Measurements from ENCODE around the gene MBD6. TPM values are rescaled to one million over a fixed set of nuclear protein-coding genes. Genes with fewer than 3 reads are reported as not detected.
A peak's percentile ranks its signal among the peaks of the same experiment; 100 is the strongest.

The MBD6 gene
- polyA plus RNA-seq, 1 donor (not counting 4 experiments of a cell fraction or from before 2014, with no cell fraction given): 1.8 TPM

DNA sequence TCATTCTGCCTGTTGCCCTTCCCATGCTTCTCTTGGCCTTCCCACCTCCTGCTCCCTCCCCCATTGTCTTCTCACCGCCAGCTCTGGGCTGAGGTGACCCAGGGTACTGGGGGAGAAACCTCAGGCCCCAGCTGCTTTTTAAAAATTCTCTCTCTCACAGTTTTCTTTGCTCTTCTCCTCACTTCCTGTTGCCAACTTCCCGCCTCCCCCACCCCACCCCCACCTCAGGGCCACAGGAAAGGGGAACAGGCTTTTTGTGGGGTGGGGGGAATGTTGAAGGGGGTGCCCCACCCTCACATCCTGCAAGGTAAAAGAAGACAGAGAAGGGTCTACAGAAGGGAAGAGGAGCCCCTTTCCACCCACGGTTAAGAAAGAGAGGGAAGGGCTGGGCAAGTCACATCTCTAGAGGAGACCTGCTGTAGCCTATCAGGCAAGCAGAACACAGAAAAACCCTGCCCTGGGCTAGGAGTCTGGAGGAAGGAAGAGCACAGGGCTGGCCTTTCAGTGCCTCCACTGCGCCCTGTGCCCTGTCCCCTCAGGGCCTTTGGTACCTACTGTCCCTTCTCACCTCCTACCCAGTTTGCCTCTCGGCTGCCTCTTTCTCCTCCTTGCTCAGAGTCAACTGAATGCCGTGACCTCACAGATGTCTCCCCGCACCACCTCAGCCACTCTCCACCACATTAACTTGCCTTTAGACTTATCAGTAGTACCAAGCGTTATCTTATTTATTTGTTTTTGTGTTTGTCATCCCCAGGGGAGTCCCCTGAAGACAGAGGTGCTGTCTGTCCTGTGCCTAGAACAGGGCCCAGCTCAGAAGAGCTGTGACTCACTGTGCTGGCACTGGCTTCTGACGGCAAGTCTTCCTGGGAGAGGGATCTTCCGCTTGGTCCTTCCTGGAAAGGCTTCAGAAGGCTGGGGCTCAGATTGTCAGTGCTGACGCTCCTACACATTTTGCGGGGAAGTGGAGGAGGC lies 44.6 kb upstream of the MBD6 start:
- no peaks in the 10 kb centered on the region for H3K9me3 ChIP-seq (ENCODE audit: control insufficient read depth, low read depth, low read length)
- H3K4me3 ChIP-seq (ENCODE audit: control insufficient read depth in 2 of 3, extremely low read depth in 1 of 3, insufficient read depth in 2 of 3, low read depth in 1 of 3, low read length in 3 of 3): no peak overlapping the region
- peaks cover 3% of the 10 kb centered on the region for H3K4me1 ChIP-seq (ENCODE audit: control insufficient read depth, extremely low read depth, insufficient read depth, low read length)
- no peak overlapping the region for H2AFZ ChIP-seq (ENCODE audit: control insufficient read depth, low read length)
- no peaks in the 10 kb centered on the region for H3K9me1 ChIP-seq (ENCODE audit: control insufficient read depth, extremely low read depth, insufficient read depth, low read length)
- H3K9ac ChIP-seq (ENCODE audit: control insufficient read depth, extremely low read depth, insufficient read depth, low read length): no peak overlapping the region
- TF ChIP-seq EZH2 (IDR thresholded peaks at IDR 0.05; ENCODE audit: low read length): peak; percentile 18
- TF ChIP-seq, protein P1, sequence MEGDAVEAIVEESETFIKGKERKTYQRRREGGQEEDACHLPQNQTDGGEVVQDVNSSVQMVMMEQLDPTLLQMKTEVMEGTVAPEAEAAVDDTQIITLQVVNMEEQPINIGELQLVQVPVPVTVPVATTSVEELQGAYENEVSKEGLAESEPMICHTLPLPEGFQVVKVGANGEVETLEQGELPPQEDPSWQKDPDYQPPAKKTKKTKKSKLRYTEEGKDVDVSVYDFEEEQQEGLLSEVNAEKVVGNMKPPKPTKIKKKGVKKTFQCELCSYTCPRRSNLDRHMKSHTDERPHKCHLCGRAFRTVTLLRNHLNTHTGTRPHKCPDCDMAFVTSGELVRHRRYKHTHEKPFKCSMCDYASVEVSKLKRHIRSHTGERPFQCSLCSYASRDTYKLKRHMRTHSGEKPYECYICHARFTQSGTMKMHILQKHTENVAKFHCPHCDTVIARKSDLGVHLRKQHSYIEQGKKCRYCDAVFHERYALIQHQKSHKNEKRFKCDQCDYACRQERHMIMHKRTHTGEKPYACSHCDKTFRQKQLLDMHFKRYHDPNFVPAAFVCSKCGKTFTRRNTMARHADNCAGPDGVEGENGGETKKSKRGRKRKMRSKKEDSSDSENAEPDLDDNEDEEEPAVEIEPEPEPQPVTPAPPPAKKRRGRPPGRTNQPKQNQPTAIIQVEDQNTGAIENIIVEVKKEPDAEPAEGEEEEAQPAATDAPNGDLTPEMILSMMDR (optimal IDR thresholded peaks at IDR 0.05 in 1 of 3, IDR thresholded peaks at IDR 0.05 in 1 of 3, conservative IDR thresholded peaks at IDR 0.05 in 1 of 3; ENCODE audit: extremely low read depth in 1 of 3, insufficient read depth in 2 of 3, low read length in 3 of 3): no peak
- DNase-seq (ENCODE audit: low read depth, low spot score) (no peak), FAIRE-seq (no peak)
- no peaks in the 10 kb centered on the region for H4K20me1 ChIP-seq (ENCODE audit: control insufficient read depth, extremely low read depth, insufficient read depth, low read length)
- H3K27ac ChIP-seq (ENCODE audit: control insufficient read depth, insufficient read depth, low read length): no peak overlapping the region
- H3K27me3 ChIP-seq (ENCODE audit: control insufficient read depth, extremely low read depth, insufficient read depth, low read length): peaks cover 67% of the 10 kb centered on the region
- no peak overlapping the region for H3K4me2 ChIP-seq (ENCODE audit: control insufficient read depth, extremely low read depth, insufficient read depth, low read depth, low read length)
- no peaks in the 10 kb centered on the region for H3K79me2 ChIP-seq (ENCODE audit: control insufficient read depth, insufficient read depth, low read length)
- H3K36me3 ChIP-seq (ENCODE audit: control insufficient read depth in 2 of 2, extremely low read depth in 1 of 2, insufficient read depth in 2 of 2, low read length in 2 of 2): no peaks in the 10 kb centered on the region
- dilution Hi-C loops (cut with MboI; ENCODE audit: extremely low pct_ligation_motif_present, low sequenced_read_pairs): no loop called here

DNA sequence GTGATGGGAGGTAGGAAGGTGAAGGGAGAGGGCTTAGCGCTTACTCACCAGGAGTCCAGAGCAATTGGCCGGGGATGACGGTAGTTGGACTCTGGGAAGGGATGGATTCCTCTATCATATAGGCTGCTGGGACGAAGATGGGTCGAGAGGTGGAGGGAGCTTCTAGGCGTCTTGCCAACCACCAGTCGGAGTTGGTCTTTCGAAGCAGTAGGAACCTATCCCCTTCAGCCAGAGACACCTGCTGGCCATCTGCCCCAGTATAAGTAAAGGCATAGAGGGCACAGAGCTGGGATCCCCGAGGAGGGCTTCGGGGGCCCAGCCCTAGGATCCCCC lies 43.6 kb upstream of the MBD6 start:
- Histone ChIP-seq H3K27ac (ENCODE audit: control insufficient read depth, insufficient read depth, low read length) (no peak overlapping the region), H3K4me2 (ENCODE audit: control insufficient read depth, extremely low read depth, insufficient read depth, low read depth, low read length) (no peak overlapping the region), H3K27me3 (ENCODE audit: control insufficient read depth, extremely low read depth, insufficient read depth, low read length) (peaks cover 57% of the 10 kb centered on the region), H3K9ac (ENCODE audit: control insufficient read depth, extremely low read depth, insufficient read depth, low read length) (no peak overlapping the region), H3K79me2 (ENCODE audit: control insufficient read depth, insufficient read depth, low read length) (no peaks in the 10 kb centered on the region), H3K36me3 (ENCODE audit: control insufficient read depth in 2 of 2, extremely low read depth in 1 of 2, insufficient read depth in 2 of 2, low read length in 2 of 2) (no peaks in the 10 kb centered on the region), H4K20me1 (ENCODE audit: control insufficient read depth, extremely low read depth, insufficient read depth, low read length) (no peaks in the 10 kb centered on the region), H3K9me1 (ENCODE audit: control insufficient read depth, extremely low read depth, insufficient read depth, low read length) (no peaks in the 10 kb centered on the region), H2AFZ (ENCODE audit: control insufficient read depth, low read length) (no peak overlapping the region), H3K4me3 (ENCODE audit: control insufficient read depth in 2 of 3, extremely low read depth in 1 of 3, insufficient read depth in 2 of 3, low read depth in 1 of 3, low read length in 3 of 3) (no peak overlapping the region), H3K4me1 (ENCODE audit: control insufficient read depth, extremely low read depth, insufficient read depth, low read length) (peaks cover 3% of the 10 kb centered on the region), H3K9me3 (ENCODE audit: control insufficient read depth, low read depth, low read length) (no peaks in the 10 kb centered on the region)
- no peak for DNase-seq (ENCODE audit: low read depth, low spot score)
- no peak for FAIRE-seq
- dilution Hi-C loops (cut with MboI; ENCODE audit: extremely low pct_ligation_motif_present, low sequenced_read_pairs): no loop called here
- TF ChIP-seq EZH2 (IDR thresholded peaks at IDR 0.05; ENCODE audit: low read length): no peak
- TF ChIP-seq, protein P1 (optimal IDR thresholded peaks at IDR 0.05 in 1 of 3, IDR thresholded peaks at IDR 0.05 in 1 of 3, conservative IDR thresholded peaks at IDR 0.05 in 1 of 3; ENCODE audit: extremely low read depth in 1 of 3, insufficient read depth in 2 of 3, low read length in 3 of 3): no peak

Data from keratinocyte (primary cell).